ENCODE measurements around the gene TADA2B.

The TADA2B gene

GRCh38 chr4:7055111-7055989 is 12.2 kb downstream of the TADA2B start:
- DNase-seq (ENCODE audit: extremely low spot score), result no peak
- CTCF ChIA-PET, result interaction anchor here (1.0 to 7.7 kb wide), 3 partner anchors 12 to 83 kb away, joined by 3 to 51 read pairs (median 51); partner anchors contain the start of genes GRPEL1 and TADA2B
- POLR2A ChIA-PET, result interaction anchor here (1.0 to 1.6 kb wide), 2 partner anchors 12 to 13 kb away, joined by 3 to 5 read pairs; partner anchors contain the start of gene GRPEL1
- TF ChIP-seq CTCF (IDR thresholded peaks at IDR 0.05; ENCODE audit: control extremely low read depth, extremely low read depth, low read depth, missing control alignments), result no peak

- ChIA-PET CTCF (interaction anchor here (1.4 to 7.7 kb wide), 5 partner anchors 13 to 82 kb away, joined by 3 to 51 read pairs (median 7); partner anchors contain the start of genes GRPEL1 and TADA2B), POLR2A (interaction anchor here (1.6 kb wide), 1 partner anchor 12 kb away, joined by 5 read pairs; the partner anchor contains the start of gene GRPEL1)
- TF ChIP-seq CTCF (IDR thresholded peaks at IDR 0.05; ENCODE audit: control extremely low read depth, extremely low read depth, low read depth, missing control alignments), result no peak
- no peak for DNase-seq (ENCODE audit: extremely low spot score)
These were observed 12.8 kb downstream of the TADA2B start for GRCh38 chr4:7055990-7056325.

DNA sequence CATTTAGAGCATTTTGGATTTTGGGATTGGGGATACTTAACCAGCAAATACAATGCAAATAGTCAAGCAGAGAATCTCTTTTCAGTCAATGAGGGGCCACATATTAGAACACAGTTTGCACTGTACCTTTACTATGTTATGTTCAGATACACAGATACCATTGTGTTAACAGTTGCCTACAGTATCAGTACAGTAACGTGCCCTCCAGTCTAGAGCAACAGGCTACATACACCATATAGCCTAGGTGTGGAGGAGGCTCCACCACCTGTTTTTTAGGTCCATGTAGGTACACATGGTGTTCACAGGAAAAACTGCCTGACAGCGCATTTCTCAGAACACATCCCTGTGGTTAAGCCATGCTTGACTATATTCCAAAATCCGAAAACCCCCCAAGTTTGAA is 15.6 kb downstream of the TADA2B start:
- DNase-seq (ENCODE audit: extremely low spot score), result no peak
- POLR2A ChIA-PET, result interaction anchor here (2.2 kb wide), 1 partner anchor 9 kb away, joined by 8 read pairs; the partner anchor contains the start of gene GRPEL1
- TF ChIP-seq CTCF (IDR thresholded peaks at IDR 0.05; ENCODE audit: control extremely low read depth, extremely low read depth, low read depth, missing control alignments), result no peak
- CTCF ChIA-PET, result interaction anchor here (1.4 to 7.7 kb wide), 3 partner anchors 9 to 16 kb away, joined by 7 to 51 read pairs (median 45); partner anchors contain the start of genes GRPEL1 and TADA2B

- no peak for DNase-seq (ENCODE audit: extremely low spot score)
- ChIA-PET CTCF (interaction anchor here (1.2 to 7.7 kb wide), 3 partner anchors 10 to 17 kb away, joined by 4 to 51 read pairs (median 45); partner anchors contain the start of gene TADA2B), POLR2A (interaction anchor here (2.2 kb wide), 1 partner anchor 8 kb away, joined by 8 read pairs; the partner anchor contains the start of gene GRPEL1)
- TF ChIP-seq CTCF (IDR thresholded peaks at IDR 0.05; ENCODE audit: control extremely low read depth, extremely low read depth, low read depth, missing control alignments), result no peak
These were observed 16.5 kb downstream of the TADA2B start for GRCh38 chr4:7059662-7060061.

DNA sequence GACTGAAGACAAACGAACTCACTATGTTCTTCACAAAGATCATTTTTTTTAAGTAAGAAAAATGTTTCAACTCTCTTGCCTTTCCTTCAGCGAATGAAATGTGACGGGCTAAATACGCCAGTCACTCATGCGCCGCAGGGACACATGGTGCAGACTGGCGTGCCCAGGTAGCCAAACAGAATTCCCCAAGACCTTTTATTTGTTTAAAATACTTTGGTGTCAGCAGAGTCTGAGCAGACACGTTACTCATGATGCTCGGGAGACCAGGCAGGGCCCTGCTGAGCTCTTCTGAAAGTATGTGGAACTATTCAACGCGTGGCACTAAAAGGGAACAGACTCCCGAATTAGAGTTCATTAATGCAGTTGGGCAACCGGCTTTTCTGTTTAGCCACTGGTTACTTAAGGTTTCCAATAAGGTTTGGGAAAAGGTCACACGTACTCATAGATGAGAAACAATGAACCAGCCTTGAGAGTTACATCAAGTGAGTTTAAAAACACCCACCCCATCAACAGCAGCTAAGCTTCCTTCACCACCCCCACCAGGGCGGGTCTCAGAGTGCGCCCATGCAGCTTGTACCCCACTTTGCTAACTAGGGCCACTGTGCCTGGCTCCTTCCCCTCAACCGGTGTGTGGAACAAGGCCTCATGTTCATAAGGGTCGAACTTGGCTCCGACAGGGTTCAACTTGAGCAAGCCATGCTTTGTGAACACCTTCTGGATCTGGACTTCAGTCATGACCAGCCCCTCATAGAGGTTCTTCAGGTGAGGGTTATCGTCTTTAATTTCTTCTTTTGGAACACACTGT is 17.4 kb downstream of the TADA2B start:
- CTCF ChIA-PET, result interaction anchor here (1.2 to 7.0 kb wide), 6 partner anchors 8 to 86 kb away, joined by 3 to 45 read pairs (median 4); partner anchors contain the start of gene TADA2B
- POLR2A ChIA-PET, result no interaction called here

More for the DNA sequence above, 17.4 kb downstream of the TADA2B start:
- TF ChIP-seq CTCF (IDR thresholded peaks at IDR 0.05; ENCODE audit: control extremely low read depth, extremely low read depth, low read depth, missing control alignments), result no peak
- DNase-seq (ENCODE audit: extremely low spot score), result no peak

Data from GM10248 (cell line).